Pancreas (tissue), 10 donors: ENCODE data around the gene SEC22B. TPM values are rescaled to one million over a fixed set of nuclear protein-coding genes. Genes with fewer than 3 reads are reported as not detected.
"Not testable (repeated sequence)": the region's sequence is repeated elsewhere in the genome, so short reads cannot be mapped to it uniquely, and the experiment has no call there.

Experiments used
- ATAC-seq, 4 donors: fragments of 200-7000 bp; cut with Tn5 transposase; one replicate each; pipeline versions ENCODE4 v1.8.0 to v1.9.1; 2020; ENCODE audit warnings: mild to moderate bottlenecking in 4 of 4, moderate library complexity in 4 of 4
- DNase-seq, 6 donors: peaks; one replicate each; pipeline ENCODE4 v3.0.0-alpha.2; 2020
- FAIRE-seq: peaks from 2 replicates; lab custom pipeline; 2012; peaks lifted over from hg19 to GRCh38; lab: Jason Lieb, UNC
- H3K27ac ChIP-seq, 4 donors: fragments of 200-600 bp; sonication (generic); 1 replicate in 3 of 4; 2 replicates in 1 of 4; pipeline versions ENCODE4 v1.5.0 to v1.8.0; 2020
- H3K27me3 ChIP-seq, 4 donors: fragments of 200-600 bp; one replicate each; pipeline ENCODE4 v1.8.0; 2021
- H3K36me3 ChIP-seq, 3 donors: fragments of 200-600 bp; sonication (generic) in 1 of 3; one replicate each; pipeline versions ENCODE4 v1.5.0 to v1.8.0; 2020 to 2021
- H3K4me1 ChIP-seq, 3 donors: fragments of 200-600 bp; one replicate each; pipeline ENCODE4 v1.8.0; 2021
- H3K4me3 ChIP-seq, 4 donors: fragments of 200-600 bp; sonication (generic) in 2 of 4; one replicate each; pipeline versions ENCODE4 v1.5.0 to v1.8.0; 2020 to 2021
- H3K9me3 ChIP-seq, 4 donors: fragments of 200-600 bp; one replicate each; pipeline ENCODE4 v1.8.0; 2021
- WGBS, 2 donors: extraction: QIAGEN DNeasy Blood & Tissue Kit; methylation state at CpG; one replicate each; pipeline ENCODE4 v1.1.7; 2013; 5-methylcytosine and 5-hydroxymethylcytosine counted together
- intact Hi-C, 3 donors: fragments of 100-400 bp; cut with DNase I; formaldehyde crosslinking; loops; one replicate each; pipeline versions ENCODE4 v1.11.1 to v1.14.2; 2022
- polyA plus RNA-seq, 2 donors: library from polyadenylated mRNA; stranded (reverse); fragments of 200-250 nt; gene quantifications; one replicate each; pipeline ENCODE4 v1.2.3, GENCODE V29; 2013
- total RNA-seq, 6 donors: library from RNA; stranded (reverse); fragmentation: NEBNext Ultra II Directional in 4 of 6; extraction: Animal tissue kit (Norgen Biotek cat#: 25700) in 4 of 6; gene quantifications; one replicate each; pipeline versions ENCODE4 v1.2.1 to v1.2.4, GENCODE V29; 2021 to 2023
- donor health status: healthy with polysubstance abuse.
- donor health status: DM: no; HTN: no; CAD: no; lungs with moderate emphysema.
- donor health status: DM: no; HTN: no; CAD: no.
- donor health status: control.
- donor health status: control.
- donor health status: Bipolar disorder and iron deficiency.
- donor health status: DM: yes; HTN: yes; CAD: no.
- donor health status: DM: no; HTN: no; CAD: no.
- donor health status: DM: no; HTN: no; CAD: no.
- donor health status: DM: yes; HTN: yes; CAD: no.

Gene SEC22B
- total and polyA plus RNA-seq, 8 donors, result 11.6 to 18.0 (median 15.2) TPM

GRCh38 chr1:120117371-120118177 is 58.7 kb downstream of the SEC22B start:
- intact Hi-C loops, result not testable (repeated sequence)
- 21 to 28% methylated on average over 2 to 3 of the region's 4 CpGs for whole genome bisulfite sequencing, 2 donors

DNA sequence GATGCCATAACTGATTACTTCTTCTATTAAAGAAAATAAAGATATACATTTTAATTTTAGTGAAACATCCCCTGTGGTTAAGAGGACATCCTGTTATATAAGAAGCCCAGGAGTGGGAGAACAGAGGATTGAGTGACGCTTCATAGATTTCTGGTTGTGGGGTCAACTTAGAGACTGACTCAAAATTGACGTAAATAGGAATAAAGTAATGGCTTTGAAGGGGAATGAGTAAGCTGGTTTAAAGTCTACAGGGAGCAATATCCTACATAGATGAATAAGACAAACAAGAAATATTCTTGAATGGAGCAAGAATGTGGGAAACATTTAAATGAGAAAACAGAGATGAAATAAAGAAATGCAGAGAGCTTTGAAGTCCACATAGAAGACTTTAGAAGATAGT is 60.2 kb downstream of the SEC22B start:
- H3K27me3 ChIP-seq, H3K4me1 ChIP-seq, FAIRE-seq, DNase-seq, intact Hi-C loops, H3K9me3 ChIP-seq, ATAC-seq, H3K4me3 ChIP-seq, H3K36me3 ChIP-seq, H3K27ac ChIP-seq: not testable (repeated sequence)
- WGBS, 2 donors, result 85 to 95% methylated on average over 2 of the region's 2 CpGs

More at GRCh38 chr1:120117371-120118177, 58.7 kb downstream of the SEC22B start:
- H3K4me3 ChIP-seq, H3K27ac ChIP-seq, H3K4me1 ChIP-seq, FAIRE-seq, H3K36me3 ChIP-seq, H3K27me3 ChIP-seq, H3K9me3 ChIP-seq: not testable (repeated sequence)
- DNase-seq (peak in 4 of 6 donors; percentile 13 to 57 (median 30)), ATAC-seq (peak in 3 of 4 donors; percentile 39 to 68 (median 57))

GRCh38 chr1:120113134-120113533 is 63.2 kb downstream of the SEC22B start:
- H3K4me1 ChIP-seq, H3K36me3 ChIP-seq, FAIRE-seq, H3K27me3 ChIP-seq, H3K4me3 ChIP-seq, intact Hi-C loops, H3K27ac ChIP-seq, H3K9me3 ChIP-seq, DNase-seq: not testable (repeated sequence)
- WGBS, 2 donors, result 82% methylated on average over 1 of the region's 3 CpGs; no CpG with 5 or more reads in 1 of the 2 donors
- peak in 2 of 4 donors; percentile 47 to 58 for ATAC-seq

DNA sequence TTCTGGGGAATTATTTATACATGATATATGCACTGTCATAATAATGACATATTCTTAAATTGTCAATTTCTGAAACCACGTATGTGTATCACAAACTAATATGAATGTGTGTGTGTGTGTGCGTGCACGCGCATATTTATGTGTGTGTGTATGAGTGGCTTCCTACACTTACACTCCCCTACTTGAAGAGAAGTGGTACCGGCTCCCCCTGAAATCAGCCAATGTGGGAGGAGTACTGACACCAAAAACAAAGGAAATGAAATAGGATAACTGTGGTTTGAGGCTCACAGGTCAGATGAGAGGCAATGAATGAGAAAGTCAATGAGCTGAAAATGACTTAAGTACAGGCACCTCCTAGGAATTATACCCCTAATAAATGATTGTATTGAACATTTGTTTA is 64.1 kb downstream of the SEC22B start:
- H3K27me3 ChIP-seq, FAIRE-seq, H3K27ac ChIP-seq, H3K36me3 ChIP-seq, H3K4me3 ChIP-seq, H3K4me1 ChIP-seq, H3K9me3 ChIP-seq, intact Hi-C loops, DNase-seq: not testable (repeated sequence)
- ATAC-seq, result peak in 1 of 4 donors; percentile 15
- 81 to 83% methylated on average over 5 of the region's 5 CpGs for WGBS, 2 donors

GRCh38 chr1:120111771-120112170 is 64.5 kb downstream of the SEC22B start:
- H3K4me3 ChIP-seq, DNase-seq, FAIRE-seq, H3K27me3 ChIP-seq, intact Hi-C loops, H3K36me3 ChIP-seq, H3K4me1 ChIP-seq, H3K27ac ChIP-seq, H3K9me3 ChIP-seq: not testable (repeated sequence)
- WGBS, 2 donors, result no CpG with 5 or more reads among the region's 3 CpGs
- peak in 3 of 4 donors; percentile 54 to 83 (median 70) for ATAC-seq

DNA sequence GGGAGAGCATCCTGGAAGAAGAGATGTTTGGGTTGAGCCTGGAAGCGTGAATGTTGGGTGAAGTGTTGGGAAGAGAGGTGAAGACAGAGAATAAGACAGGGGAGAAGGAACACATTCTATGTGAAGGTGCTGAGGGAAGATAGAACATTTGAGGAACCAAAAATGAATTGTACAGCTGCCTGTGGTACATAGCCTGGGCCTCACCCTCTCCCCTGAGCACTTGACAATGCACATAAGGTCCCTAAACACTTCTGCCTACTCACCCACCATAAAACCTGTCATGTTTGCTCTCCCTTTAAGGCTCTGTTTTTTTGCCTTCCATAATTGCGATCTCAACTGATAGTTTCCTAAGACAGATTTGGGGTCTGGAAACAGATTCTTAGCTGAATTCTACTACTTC is 65.3 kb downstream of the SEC22B start:
- H3K36me3 ChIP-seq, H3K27me3 ChIP-seq, H3K9me3 ChIP-seq, intact Hi-C loops, ATAC-seq, H3K27ac ChIP-seq, H3K4me1 ChIP-seq, H3K4me3 ChIP-seq, FAIRE-seq, DNase-seq: not testable (repeated sequence)
- WGBS, 2 donors, result 92% methylated on average over 1 of the region's 2 CpGs; no CpG with 5 or more reads in 1 of the 2 donors

DNA sequence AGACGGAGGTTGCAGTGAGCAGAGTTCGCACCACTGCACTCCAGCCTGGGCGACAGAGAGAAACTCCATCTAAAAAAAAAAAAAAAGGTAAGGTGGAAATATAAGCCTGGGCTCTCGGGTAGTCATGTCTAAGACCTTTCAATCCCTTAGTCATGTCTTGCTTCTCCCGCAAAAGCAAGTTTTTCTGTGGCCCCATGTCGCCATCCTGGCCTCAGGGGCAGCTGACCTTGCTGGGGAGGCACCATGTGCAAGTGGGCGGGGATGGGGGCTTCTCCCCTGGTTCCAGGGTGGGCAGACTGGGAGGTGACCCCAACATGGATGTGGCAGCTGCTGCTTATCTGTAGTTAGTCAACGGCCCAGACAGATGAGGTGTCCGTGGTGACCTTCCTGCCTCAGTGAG is 66.7 kb downstream of the SEC22B start:
- FAIRE-seq, H3K4me3 ChIP-seq, DNase-seq, H3K4me1 ChIP-seq, ATAC-seq, H3K36me3 ChIP-seq, H3K27ac ChIP-seq, H3K27me3 ChIP-seq, intact Hi-C loops, H3K9me3 ChIP-seq: not testable (repeated sequence)
- 87 to 93% methylated on average over 6 to 7 of the region's 9 CpGs for WGBS, 2 donors

DNA sequence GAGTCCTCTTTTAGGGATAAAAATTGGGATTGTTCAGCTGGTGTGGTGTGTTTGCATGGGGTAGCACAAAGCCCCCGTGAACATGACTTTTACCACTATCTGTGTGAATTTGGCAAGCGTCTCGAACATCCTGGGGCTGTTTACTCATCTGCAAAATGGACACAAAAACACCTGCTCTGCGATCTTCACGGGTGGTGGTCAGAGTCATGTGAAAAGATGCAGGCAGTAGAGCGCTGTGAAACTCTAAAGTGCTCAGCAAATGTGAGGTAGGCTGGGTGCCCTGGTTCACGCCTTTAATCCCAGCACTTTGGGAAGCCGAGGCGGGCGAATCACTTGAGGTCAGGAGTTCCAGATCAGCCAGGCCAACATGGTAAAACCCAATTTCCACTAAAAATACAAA is 67.1 kb downstream of the SEC22B start:
- FAIRE-seq, H3K36me3 ChIP-seq, intact Hi-C loops, H3K27ac ChIP-seq, DNase-seq, H3K27me3 ChIP-seq, H3K9me3 ChIP-seq, H3K4me1 ChIP-seq, H3K4me3 ChIP-seq, ATAC-seq: not testable (repeated sequence)
- 88 to 93% methylated on average over 8 to 9 of the region's 10 CpGs for WGBS, 2 donors

GRCh38 chr1:120105288-120105687 is 71.0 kb downstream of the SEC22B start:
- 83 to 88% methylated on average over 1 of the region's 2 CpGs for WGBS, 2 donors
- FAIRE-seq, H3K4me3 ChIP-seq, H3K27ac ChIP-seq, ATAC-seq, intact Hi-C loops, DNase-seq, H3K36me3 ChIP-seq, H3K27me3 ChIP-seq, H3K9me3 ChIP-seq, H3K4me1 ChIP-seq: not testable (repeated sequence)

DNA sequence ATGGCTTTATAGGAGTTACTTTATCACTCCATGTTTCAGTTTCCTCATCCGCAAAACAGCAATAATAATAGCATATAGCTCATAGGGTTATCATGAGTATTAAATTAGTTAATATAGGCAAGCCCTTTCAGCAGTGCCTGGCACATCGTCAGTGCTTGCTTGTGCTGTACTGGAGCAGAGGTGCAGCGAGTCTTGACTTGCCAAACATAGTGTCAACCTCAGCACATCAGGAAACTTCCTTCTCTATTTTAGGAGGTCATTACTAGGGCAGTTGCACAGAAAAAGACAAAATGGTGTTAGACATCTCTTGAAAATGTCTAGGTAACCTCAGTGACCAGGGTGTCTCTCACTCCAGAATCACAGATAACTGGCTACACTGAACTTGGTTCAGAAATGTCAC is 72.6 kb downstream of the SEC22B start:
- H3K9me3 ChIP-seq, H3K4me1 ChIP-seq, H3K27ac ChIP-seq, H3K4me3 ChIP-seq, intact Hi-C loops, H3K36me3 ChIP-seq, H3K27me3 ChIP-seq, FAIRE-seq, DNase-seq: not testable (repeated sequence)
- peak in 1 of 4 donors; percentile 35 for ATAC-seq
- WGBS, 2 donors, result no CpG with 5 or more reads among the region's 3 CpGs

GRCh38 chr1:120101593-120101992 is 74.7 kb downstream of the SEC22B start:
- H3K4me3 ChIP-seq, H3K27me3 ChIP-seq, H3K36me3 ChIP-seq, intact Hi-C loops, H3K9me3 ChIP-seq, ATAC-seq, H3K4me1 ChIP-seq, H3K27ac ChIP-seq, FAIRE-seq, DNase-seq: not testable (repeated sequence)
- 94% methylated on average over 1 of the region's 1 CpG; no CpG with 5 or more reads in 1 of the 2 donors for WGBS, 2 donors
